NOMO-1 treated with dmso at 0.1 percent for 144 hours (cell line): ENCODE data around the gene TIMP1.
"Not testable (repeated sequence)": the region's sequence is repeated elsewhere in the genome, so short reads cannot be mapped to it uniquely, and the experiment has no call there.

ENCODE experiments used
- DNase-seq: peaks from one replicate; lab custom pipeline; 2025; ENCODE audit not compliant: unreplicated experiment; lab: John Stamatoyannopoulos, UW

Gene TIMP1

GRCh38 chrX:47597222-47597621, 15.0 kb downstream of the TIMP1 start:
- DNase-seq: no peak

- DNase-seq: not testable (repeated sequence)
These were observed 20.9 kb downstream of the TIMP1 start for GRCh38 chrX:47603125-47603524.

- DNase-seq: no peak
These were observed 22.8 kb downstream of the TIMP1 start for GRCh38 chrX:47605024-47605423.

- no peak for DNase-seq
These were observed 24.9 kb downstream of the TIMP1 start for GRCh38 chrX:47607091-47607490.

- DNase-seq: no peak
These were observed 26.0 kb downstream of the TIMP1 start for GRCh38 chrX:47608130-47608810.

GRCh38 chrX:47610511-47610910, 28.3 kb downstream of the TIMP1 start:
- DNase-seq: no peak

GRCh38 chrX:47611489-47611888, 29.3 kb downstream of the TIMP1 start:
- no peak for DNase-seq

GRCh38 chrX:47611926-47612325, 29.7 kb downstream of the TIMP1 start:
- DNase-seq: no peak

- DNase-seq: no peak
These were observed 30.2 kb downstream of the TIMP1 start for GRCh38 chrX:47612418-47612817.

GRCh38 chrX:47613082-47613481, 30.8 kb downstream of the TIMP1 start:
- no peak for DNase-seq

- no peak for DNase-seq
These were observed 32.4 kb downstream of the TIMP1 start for GRCh38 chrX:47614618-47615017.

GRCh38 chrX:47618923-47619485, 36.8 kb downstream of the TIMP1 start:
- no peak for DNase-seq

- peak; percentile 54 for DNase-seq
These were observed 37.5 kb downstream of the TIMP1 start, which contains the start of gene SYN1 for GRCh38 chrX:47619486-47620302. TSS of gene SYN1 (minus strand) at chrX:47619857. CDS start at chrX:47619728, 129 bp downstream.

GRCh38 chrX:47620303-47620685, 38.1 kb downstream of the TIMP1 start:
- DNase-seq: no peak

- no peak for DNase-seq
These were observed 39.6 kb downstream of the TIMP1 start for GRCh38 chrX:47621851-47622250.

GRCh38 chrX:47623540-47624027, 41.3 kb downstream of the TIMP1 start:
- DNase-seq: no peak

- no peak for DNase-seq
These were observed 43.1 kb downstream of the TIMP1 start for GRCh38 chrX:47625365-47625764.

- no peak for DNase-seq
These were observed 46.7 kb downstream of the TIMP1 start for GRCh38 chrX:47628982-47629381.

GRCh38 chrX:47629419-47630200, 47.4 kb downstream of the TIMP1 start, which contains the start of gene CFP:
TSS of gene CFP (minus strand) at chrX:47629930. CDS start at chrX:47629844, 86 bp downstream.
- DNase-seq: peak; percentile 28

- DNase-seq: no peak
These were observed 49.4 kb downstream of the TIMP1 start for GRCh38 chrX:47631676-47632075.

- no peak for DNase-seq
These were observed 50.4 kb downstream of the TIMP1 start for GRCh38 chrX:47632666-47633065.
